K562 (cell line): ENCODE data around the gene OR6K6. TPM values are rescaled to one million over a fixed set of nuclear protein-coding genes. Genes with fewer than 3 reads are reported as not detected.

Source experiments
- ATAC-seq: fragments of 200-7000 bp; cut with Tn5 transposase; 3 replicates; pipeline ENCODE4 v1.9.1; 2020; ENCODE audit warnings: moderate library complexity
- Bru-seq: library from RNA; stranded (reverse); fragments of 400-500 nt; gene quantifications from one replicate; lab custom pipeline; 2021; lab: Mats Ljungman, UMichigan
- BruChase-seq, 2 experiments: library from RNA; stranded (reverse); fragments of 400-500 nt; gene quantifications; one replicate each; lab custom pipeline; 2021; lab: Mats Ljungman, UMichigan
- BruUV-seq: library from RNA; stranded (reverse); fragments of 400-500 nt; replicated peaks from 2 replicates; lab custom pipeline; 2021; lab: Mats Ljungman, UMichigan
- CTCF ChIA-PET: fragments of 300-600 bp; formaldehyde crosslinking; extraction: SDS; loops from one replicate; lab custom pipeline; 2021; ENCODE audit warnings: low intra/inter-chr PET ratio; lab: Yijun Ruan, JAX
- POLR2A ChIA-PET: fragments of 300-600, 350-650 bp; sonication (Branson Sonifier 250); formaldehyde crosslinking; extraction: SDS; loops from one replicate; lab custom pipeline; 2021; ENCODE audit warnings: antibody characterized with exemption, inconsistent platforms; lab: Yijun Ruan, JAX
- DNase-seq, 4 experiments: peaks; one replicate each; pipeline versions ENCODE4 v3.0.0 to v3.0.0-alpha.2; 2011 to 2018; ENCODE audit warnings: low spot score in 3 of 4, mixed read lengths in 3 of 4; ENCODE audit errors: extremely low read depth in 1 of 4
- FAIRE-seq: peaks from 2 replicates; lab custom pipeline; 2011; peaks lifted over from hg19 to GRCh38; lab: Jason Lieb, UNC
- H2AFZ ChIP-seq: 2 replicates; pipeline ENCODE4 v1.6.0; 2011; ENCODE audit warnings: low read depth, low read length, control low read depth, inconsistent platforms
- H3K27ac ChIP-seq: fragments of 200-600 bp; 3 replicates; pipeline ENCODE4 v1.8.0; 2011; ENCODE audit warnings: low read depth, mild to moderate bottlenecking, control low read depth, inconsistent platforms, low read length, moderate library complexity, mixed read lengths; ENCODE audit errors: extremely low read depth
- H3K27me3 ChIP-seq, 2 experiments: fragments of 300-600 bp in 1 of 2; 2 replicates in 1 of 2; 3 replicates in 1 of 2; pipeline versions ENCODE4 v1.6.0 to v1.8.0; 2011; ENCODE audit warnings: inconsistent platforms in 2 of 2, low read length in 2 of 2, mild to moderate bottlenecking in 1 of 2, mixed read lengths in 1 of 2, moderate library complexity in 1 of 2; ENCODE audit not compliant: control insufficient read depth in 2 of 2, insufficient read depth in 2 of 2
- H3K36me3 ChIP-seq: fragments of 300-600 bp; 3 replicates; pipeline ENCODE4 v1.8.0; 2011; ENCODE audit warnings: mild to moderate bottlenecking, low read length, inconsistent platforms; ENCODE audit not compliant: control insufficient read depth, insufficient read depth
- H3K4me1 ChIP-seq, 2 experiments: fragments of 200-600 bp in 1 of 2; replicated peaks in 1 of 2; 2 replicates in 1 of 2; 3 replicates in 1 of 2; pipeline versions ENCODE4 v1.5.1 to v1.8.0; 2011; ENCODE audit warnings: inconsistent platforms in 2 of 2, low read length in 2 of 2, mild to moderate bottlenecking in 1 of 2, mixed read lengths in 1 of 2, moderate library complexity in 1 of 2; ENCODE audit not compliant: control insufficient read depth in 2 of 2, insufficient read depth in 2 of 2
- H3K4me2 ChIP-seq: 2 replicates; pipeline ENCODE4 v1.6.1; 2011; ENCODE audit warnings: low read length, control low read depth, inconsistent platforms, mixed read lengths; ENCODE audit not compliant: insufficient read depth
- H3K4me3 ChIP-seq: fragments of 200-600 bp; sonication (generic), shearing (Covaris generic); 2 replicates; pipeline ENCODE4 v1.5.1; 2016; ENCODE audit warnings: control low read depth, inconsistent platforms
- H3K79me2 ChIP-seq: fragments of 200-600 bp; 3 replicates; pipeline ENCODE4 v1.8.0; 2011; ENCODE audit warnings: low read length, inconsistent platforms; ENCODE audit not compliant: control insufficient read depth, insufficient read depth
- H3K9ac ChIP-seq, 2 experiments: 2 replicates each; pipeline versions ENCODE4 v1.6.0 to v1.6.1; 2011; ENCODE audit warnings: low read depth in 2 of 2, low read length in 2 of 2, control low read depth in 1 of 2, inconsistent platforms in 1 of 2, mild to moderate bottlenecking in 1 of 2, mixed read lengths in 1 of 2; ENCODE audit not compliant: insufficient read depth in 1 of 2
- H3K9me1 ChIP-seq: one replicate; pipeline ENCODE4 v1.6.0; 2011; ENCODE audit warnings: inconsistent platforms, mild to moderate bottlenecking, low read length, moderate library complexity; ENCODE audit not compliant: control insufficient read depth, insufficient read depth
- H3K9me3 ChIP-seq: replicated peaks from 2 replicates; pipeline ENCODE4 v1.5.1; 2011; ENCODE audit warnings: low read depth, low read length, inconsistent platforms; ENCODE audit not compliant: control insufficient read depth, insufficient read depth
- H4K20me1 ChIP-seq: replicated peaks from 2 replicates; pipeline ENCODE4 v1.6.1; 2011; ENCODE audit warnings: low read length, inconsistent platforms, mixed read lengths; ENCODE audit not compliant: control insufficient read depth, insufficient read depth
- CSDE1 ChIP-seq, 2 experiments: fragments of 450-650 bp; IDR thresholded peaks; 2 replicates each; pipeline ENCODE4 v1.6.1; 2016; ENCODE audit warnings: mild to moderate bottlenecking in 1 of 2
- E2F6 ChIP-seq, 2 experiments: IDR thresholded peaks; 2 replicates each; pipeline ENCODE4 v1.6.1; 2011; ENCODE audit warnings: borderline replicate concordance in 1 of 2, control low read depth in 1 of 2, low read depth in 1 of 2, low read length in 1 of 2, mild to moderate bottlenecking in 1 of 2, mixed read lengths in 1 of 2, moderate library complexity in 1 of 2; ENCODE audit not compliant: insufficient read depth in 1 of 2, insufficient read length in 1 of 2, poor library complexity in 1 of 2, severe bottlenecking in 1 of 2; ENCODE audit errors: extremely low read depth in 1 of 2
- FOXJ3 ChIP-seq: sonication (generic); formaldehyde crosslinking; IDR thresholded peaks from 2 replicates; pipeline ENCODE4 v1.4.0; 2020; ENCODE audit warnings: mild to moderate bottlenecking, missing genetic modification reagents
- MAFG ChIP-seq: fragments of 450-650 bp; conservative IDR thresholded peaks from 2 replicates; pipeline ENCODE4 v1.6.1; 2016; ENCODE audit warnings: missing genetic modification characterization, missing compliant biosample characterization
- MTA2 ChIP-seq: fragments of 450-650 bp; IDR thresholded peaks from 2 replicates; pipeline ENCODE4 v1.6.1; 2016; ENCODE audit warnings: low read depth
- POLR2AphosphoS2 ChIP-seq: IDR thresholded peaks from 2 replicates; pipeline ENCODE4 v1.6.1; 2012; ENCODE audit warnings: low read length, improper control_type of control experiment
- SMAD3 ChIP-seq: fragments of 450-650 bp; formaldehyde crosslinking; conservative IDR thresholded peaks from 2 replicates; pipeline ENCODE4 v1.4.0; 2020; ENCODE audit warnings: mild to moderate bottlenecking
- SMARCA5 ChIP-seq: fragments of 450-650 bp; IDR thresholded peaks from 2 replicates; pipeline ENCODE4 v1.6.1; 2016
- TFAM ChIP-seq: fragments of 250-450 bp; sonication (Bioruptor Pico); conservative IDR thresholded peaks from 2 replicates; pipeline ENCODE4 v1.5.0; 2021; ENCODE audit warnings: mild to moderate bottlenecking, moderate library complexity
- TGIF2 ChIP-seq: sonication (generic); formaldehyde crosslinking; IDR thresholded peaks from 2 replicates; pipeline ENCODE4 v1.8.1; 2022; ENCODE audit warnings: mild to moderate bottlenecking, missing genetic modification reagents, moderate library complexity
- ZFP91 ChIP-seq: sonication (generic); formaldehyde crosslinking; IDR thresholded peaks from 2 replicates; pipeline ENCODE4 v1.8.0; 2022; ENCODE audit warnings: mild to moderate bottlenecking, missing genetic modification reagents
- ZZZ3 ChIP-seq: fragments of 450-650 bp; IDR thresholded peaks from 2 replicates; pipeline ENCODE4 v1.6.1; 2016; ENCODE audit warnings: antibody characterized with exemption, mild to moderate bottlenecking, moderate library complexity
- WGBS: fragments of 100-300 bp; shearing (Covaris generic); methylation state at CpG from one replicate; pipeline ENCODE4 v1.1.6; 2016; ENCODE audit warnings: low coverage, mixed read lengths; ENCODE audit not compliant: insufficient coverage; ENCODE audit errors: missing lambda C conversion rate; 5-methylcytosine and 5-hydroxymethylcytosine counted together
- in situ Hi-C: fragments of 300-500 bp; cut with MboI; formaldehyde crosslinking; loops from 4 replicates; pipeline ENCODE4 v1.15.0; 2018; ENCODE audit warnings: inconsistent platforms, mixed read lengths
- intact Hi-C: fragments of 100-400 bp; cut with micrococcal nuclease; formaldehyde crosslinking; loops from 2 replicates; pipeline ENCODE4 v1.14.2; 2022
- long read RNA-seq, 3 experiments: library from polyadenylated mRNA in 2 of 3; library from RNA in 1 of 3; unstranded in 2 of 3; stranded (forward) in 1 of 3; transcript quantifications; one replicate each; pipeline ENCODE4 v2.0.0, GENCODE V29; 2019 to 2022
- polyA minus RNA-seq, 3 experiments: library from RNA; depleted of rRNA, polyadenylated mRNA; stranded (reverse); fragments of >200 nt; gene quantifications; 2 replicates each; pipeline ENCODE4 v1.2.3, GENCODE V29; 2011
- polyA plus RNA-seq, 8 experiments: library from polyadenylated mRNA; depleted of rRNA in 4 of 8; stranded (reverse) in 5 of 8; unstranded in 3 of 8; fragments of >200 nt; fragmentation: Nextera tagmentation in 2 of 8; fragmentation: Illumina TruSeq in 1 of 8; extraction: Ambion mirVana in 2 of 8; extraction: Trizol in 1 of 8; gene quantifications; 2 replicates each; pipeline versions ENCODE4 v1.2.1 to v1.2.3, GENCODE V29; 2011 to 2014; ENCODE audit warnings: inconsistent platforms in 1 of 8, missing spikeins in 1 of 8
- total RNA-seq, 7 experiments: library from RNA; depleted of rRNA in 6 of 7; stranded (reverse); fragments of >200 nt in 6 of 7; fragmentation: Illumina TruSeq in 2 of 7; extraction: Trizol in 2 of 7; gene quantifications; 2 replicates each; pipeline versions ENCODE4 v1.2.1 to v1.2.3, GENCODE V29; 2011 to 2021; ENCODE audit warnings: low replicate concordance in 1 of 7
- TF ChIP-seq, protein P1 (sequence below): sonication (generic); formaldehyde crosslinking; IDR thresholded peaks from 2 replicates; pipeline ENCODE4 v1.8.0; 2022; ENCODE audit warnings: missing genetic modification reagents, mild to moderate bottlenecking, borderline replicate concordance

Gene OR6K6
- total RNA-seq (2011; cell fraction: chromatin; rRNA removed; ENCODE audit: low replicate concordance), result not detected in 2 replicates
- total RNA-seq (2011; cell fraction: nucleolus; rRNA removed), result not detected in 2 replicates
- total RNA-seq (2011; cell fraction: nucleoplasm; rRNA removed), result not detected in 2 replicates
- total RNA-seq (2014; rRNA removed), result not detected in 2 replicates
- not detected in 2 replicates for total RNA-seq (2014; rRNA removed; fragmentation: Illumina TruSeq; extraction: Trizol)
- total RNA-seq (2015; rRNA removed; fragmentation: Illumina TruSeq; extraction: Trizol), result not detected in 2 replicates
- not detected in 2 replicates for total RNA-seq (2021)
- polyA plus RNA-seq (2011; rRNA removed), result not detected in 2 replicates
- not detected in 2 replicates for polyA plus RNA-seq (2011; cell fraction: cytosol; rRNA removed)
- 0.11 TPM in 1 of 2 replicates, not detected in the other for polyA plus RNA-seq (2011; cell fraction: nucleus; rRNA removed)
- polyA plus RNA-seq (2012), result not detected in 2 replicates
- polyA plus RNA-seq (2014; fragmentation: Illumina TruSeq; extraction: Trizol), result not detected in 2 replicates
- polyA plus RNA-seq (2014; fragmentation: Nextera tagmentation; extraction: Ambion mirVana), result not detected
- not detected in 2 replicates for polyA plus RNA-seq (2014; rRNA removed)
- not detected in 2 replicates for polyA minus RNA-seq (2011; rRNA and poly(A)+ RNA removed)
- not detected in 2 replicates for polyA minus RNA-seq (2011; cell fraction: cytosol; rRNA and poly(A)+ RNA removed)
- polyA minus RNA-seq (2011; cell fraction: nucleus; rRNA and poly(A)+ RNA removed), result not detected in 2 replicates
- Bru-seq, nascent RNA, result not detected
- not detected for BruChase-seq, experiment 1, labeled RNA remaining after a 2-hour chase
- not detected for BruChase-seq, experiment 2, labeled RNA remaining after a 6-hour chase
- long read RNA-seq, experiment 1, result 0 reads
- long read RNA-seq, experiment 2, result 0 reads
- long read RNA-seq, experiment 3, result 0 reads

DNA sequence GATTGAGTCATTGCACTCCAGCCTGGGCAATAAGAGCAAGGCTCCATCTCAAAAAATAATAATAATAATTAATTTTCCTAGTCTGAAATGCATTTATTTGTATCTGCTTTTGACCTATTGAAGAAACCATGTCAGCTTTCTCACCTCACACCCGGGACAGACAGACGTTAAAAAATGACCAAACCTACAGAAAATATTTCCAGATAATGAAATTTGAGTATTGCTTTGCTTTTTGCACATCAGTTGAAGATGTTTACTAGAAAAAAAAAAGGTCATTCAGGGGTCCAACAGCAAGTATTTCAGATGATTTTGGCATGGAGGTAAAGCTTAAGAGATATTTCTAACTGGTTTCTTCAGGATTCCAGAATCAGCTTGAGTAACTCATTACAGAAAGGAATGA lies at the start of gene OR6K6:
OR6K6 (plus strand) TSS at position 301 of the 400 bp plus-strand sequence. CDS start 168 bp downstream, outside the sequence.
- 6% methylated on average over 2 of the region's 2 CpGs for WGBS
- POLR2A ChIA-PET, result interaction anchor here (0.6 to 0.7 kb wide), 2 partner anchors 20 to 108 kb away, joined by 3 read pairs; no protein-coding TSS in a partner anchor
- in situ Hi-C loops, result no loop called here

More for the DNA sequence above, at the start of gene OR6K6:
- Histone ChIP-seq H3K79me2 (no peaks in the 10 kb centered on the region), H3K4me1 (peaks cover 0 to 4% of the 10 kb centered on the region in 2 experiments; a peak in 2 of 5 replicates), H3K27ac (no peak within 1 kb of the TSS), H3K9me3 (no peaks in the 10 kb centered on the region), H3K4me3 (no peak within 1 kb of the TSS), H3K36me3 (no peaks in the 10 kb centered on the region), H4K20me1 (no peaks in the 10 kb centered on the region), H2AFZ (no peak within 1 kb of the TSS), H3K4me2 (no peak within 1 kb of the TSS), H3K27me3 (no peaks in the 10 kb centered on the region), H3K9me1 (no peaks in the 10 kb centered on the region), H3K9ac (no peak within 1 kb of the TSS)
- CTCF ChIA-PET, result no interaction called here
- ATAC-seq (no peak), DNase-seq (no peak), FAIRE-seq (no peak)
- TF ChIP-seq, protein P1, sequence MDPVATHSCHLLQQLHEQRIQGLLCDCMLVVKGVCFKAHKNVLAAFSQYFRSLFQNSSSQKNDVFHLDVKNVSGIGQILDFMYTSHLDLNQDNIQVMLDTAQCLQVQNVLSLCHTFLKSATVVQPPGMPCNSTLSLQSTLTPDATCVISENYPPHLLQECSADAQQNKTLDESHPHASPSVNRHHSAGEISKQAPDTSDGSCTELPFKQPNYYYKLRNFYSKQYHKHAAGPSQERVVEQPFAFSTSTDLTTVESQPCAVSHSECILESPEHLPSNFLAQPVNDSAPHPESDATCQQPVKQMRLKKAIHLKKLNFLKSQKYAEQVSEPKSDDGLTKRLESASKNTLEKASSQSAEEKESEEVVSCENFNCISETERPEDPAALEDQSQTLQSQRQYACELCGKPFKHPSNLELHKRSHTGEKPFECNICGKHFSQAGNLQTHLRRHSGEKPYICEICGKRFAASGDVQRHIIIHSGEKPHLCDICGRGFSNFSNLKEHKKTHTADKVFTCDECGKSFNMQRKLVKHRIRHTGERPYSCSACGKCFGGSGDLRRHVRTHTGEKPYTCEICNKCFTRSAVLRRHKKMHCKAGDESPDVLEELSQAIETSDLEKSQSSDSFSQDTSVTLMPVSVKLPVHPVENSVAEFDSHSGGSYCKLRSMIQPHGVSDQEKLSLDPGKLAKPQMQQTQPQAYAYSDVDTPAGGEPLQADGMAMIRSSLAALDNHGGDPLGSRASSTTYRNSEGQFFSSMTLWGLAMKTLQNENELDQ (CRISPR knock-in tag), result no peak
- no peak for TF ChIP-seq ZZZ3
- TF ChIP-seq SMARCA5, result no peak
- TF ChIP-seq FOXJ3 (CRISPR knock-in tag), result no peak
- no peak for TF ChIP-seq E2F6 (IDR thresholded peaks at IDR 0.05; ENCODE audit: borderline replicate concordance in 1 of 2, extremely low read depth in 1 of 2, insufficient read depth in 1 of 2, insufficient read length in 1 of 2, low read depth in 1 of 2, low read length in 1 of 2, poor library complexity in 1 of 2, severe bottlenecking in 1 of 2)
- no peak for TF ChIP-seq MAFG
- no peak for TF ChIP-seq POLR2AphosphoS2
- TF ChIP-seq MTA2, result no peak
- TF ChIP-seq SMAD3 (CRISPR knock-in tag), result no peak
- TF ChIP-seq CSDE1 (IDR thresholded peaks at IDR 0.05), result no peak
- no peak for TF ChIP-seq TFAM (CRISPR knock-in tag)
- TF ChIP-seq ZFP91 (CRISPR knock-in tag), result no peak
- TF ChIP-seq TGIF2, result no peak
- no TSS peak for BruUV-seq
- intact Hi-C loops, result no loop called here
